Nephron progenitor cell (in vitro differentiated cells): ENCODE measurements around the gene KLC1.

Experiments used
- DNase-seq: peaks from one replicate; pipeline ENCODE4 v3.0.0; 2021
- H3K27ac Mint-ChIP-seq: 2 replicates; pipeline ENCODE4 v1.8.0; 2021; ENCODE audit warnings: mild to moderate bottlenecking, moderate library complexity, mixed read lengths
- H3K27me3 Mint-ChIP-seq: 2 replicates; pipeline ENCODE4 v1.8.0; 2021; ENCODE audit warnings: mild to moderate bottlenecking, low read depth, mixed read lengths; ENCODE audit not compliant: poor library complexity
- H3K36me3 Mint-ChIP-seq: 2 replicates; pipeline ENCODE4 v1.8.0; 2021; ENCODE audit warnings: low read depth, mixed read lengths
- H3K4me1 Mint-ChIP-seq: 2 replicates; pipeline ENCODE4 v1.8.0; 2021; ENCODE audit warnings: mixed read lengths
- H3K4me3 Mint-ChIP-seq: 2 replicates; pipeline ENCODE4 v1.8.0; 2021; ENCODE audit warnings: mild to moderate bottlenecking, moderate library complexity, mixed read lengths
- H3K9me3 Mint-ChIP-seq: 2 replicates; pipeline ENCODE4 v1.8.0; 2021; ENCODE audit warnings: mild to moderate bottlenecking, moderate library complexity, mixed read lengths
- TF ChIP-seq, protein P1 (sequence below): fragments of 200-600 bp; sonication (generic); IDR thresholded peaks from 2 replicates; pipeline ENCODE4 v1.5.0; 2021; ENCODE audit warnings: antibody characterized with exemption

The KLC1 gene

DNA sequence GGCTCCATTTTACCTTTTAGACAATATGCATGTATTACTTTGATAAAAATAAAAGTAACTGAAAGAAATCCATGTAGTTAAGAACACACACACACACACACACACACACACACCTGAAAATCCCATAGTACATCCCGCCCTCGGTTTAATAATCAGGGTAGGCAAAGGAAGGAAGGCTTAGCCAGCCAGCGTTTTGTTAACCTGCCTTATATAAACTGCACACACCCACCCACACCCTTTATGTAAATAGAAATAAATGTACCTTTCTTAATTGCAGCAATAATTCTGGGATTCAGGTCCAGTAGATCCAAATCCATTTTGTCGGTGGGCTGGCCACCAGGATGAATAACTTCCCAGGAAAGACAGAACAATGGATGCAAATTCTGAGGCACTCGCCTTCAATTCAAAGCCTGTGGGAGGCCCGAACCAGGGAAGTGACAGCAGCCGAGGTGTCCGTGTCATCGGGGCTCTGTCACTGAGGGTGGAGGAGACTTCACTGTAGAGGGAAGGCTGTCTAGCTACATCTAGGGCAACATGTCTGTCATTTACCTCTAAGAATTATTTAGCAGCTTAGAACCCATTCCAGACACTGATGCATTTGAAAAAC is 81.9 kb downstream of the KLC1 start:
- Mint-ChIP-seq H3K36me3 (peaks cover 19% of the 10 kb centered on the region), H3K27ac (peak overlapping the region; percentile 94)

DNA sequence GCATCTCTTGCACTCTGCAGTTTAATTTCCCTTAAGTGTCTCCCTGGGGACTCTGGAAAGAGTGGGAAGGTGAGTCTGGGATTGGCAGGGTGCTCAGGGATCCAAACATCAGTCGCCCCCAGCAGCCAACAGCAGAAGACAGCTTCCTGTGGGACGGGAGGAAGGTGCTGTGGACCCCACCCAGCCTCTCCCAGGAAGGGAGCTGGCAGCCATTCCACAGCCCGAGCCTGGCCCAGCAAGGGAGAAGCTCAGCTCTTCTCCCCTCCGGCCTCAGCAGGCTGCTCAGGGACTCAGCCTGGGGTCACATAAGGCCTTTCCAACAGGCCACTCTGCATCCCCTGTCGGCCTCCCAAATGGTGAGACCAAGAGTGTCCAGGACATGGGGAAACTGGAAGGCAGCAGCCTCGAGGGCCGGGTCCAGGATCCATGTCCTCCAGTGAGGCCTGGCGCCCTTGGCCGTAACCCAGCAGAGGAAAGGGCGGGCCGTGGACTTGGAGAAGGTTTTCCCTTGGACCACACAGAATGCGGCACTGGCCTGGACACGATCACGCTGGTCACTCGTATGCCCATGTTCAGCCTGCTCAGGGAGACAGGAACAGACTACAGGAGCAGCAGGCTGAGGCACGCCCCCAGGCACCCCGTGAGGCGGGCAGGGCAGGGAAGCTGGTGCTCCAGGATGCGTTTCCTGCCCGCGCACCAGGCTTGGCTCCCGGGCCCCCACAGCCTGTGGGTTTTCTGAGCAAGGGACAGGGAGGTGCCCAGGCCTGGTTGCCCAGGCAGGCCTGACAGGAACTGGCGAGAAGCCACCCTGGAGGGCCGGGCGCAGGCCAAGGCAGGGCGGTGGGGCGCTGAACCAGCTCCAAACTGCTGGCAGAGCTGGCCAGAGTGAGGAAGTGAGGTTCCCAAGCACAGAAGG is 82.8 kb downstream of the KLC1 start:
- H3K27ac Mint-ChIP-seq: peak overlapping the region; percentile 94
- TF ChIP-seq, protein P1, sequence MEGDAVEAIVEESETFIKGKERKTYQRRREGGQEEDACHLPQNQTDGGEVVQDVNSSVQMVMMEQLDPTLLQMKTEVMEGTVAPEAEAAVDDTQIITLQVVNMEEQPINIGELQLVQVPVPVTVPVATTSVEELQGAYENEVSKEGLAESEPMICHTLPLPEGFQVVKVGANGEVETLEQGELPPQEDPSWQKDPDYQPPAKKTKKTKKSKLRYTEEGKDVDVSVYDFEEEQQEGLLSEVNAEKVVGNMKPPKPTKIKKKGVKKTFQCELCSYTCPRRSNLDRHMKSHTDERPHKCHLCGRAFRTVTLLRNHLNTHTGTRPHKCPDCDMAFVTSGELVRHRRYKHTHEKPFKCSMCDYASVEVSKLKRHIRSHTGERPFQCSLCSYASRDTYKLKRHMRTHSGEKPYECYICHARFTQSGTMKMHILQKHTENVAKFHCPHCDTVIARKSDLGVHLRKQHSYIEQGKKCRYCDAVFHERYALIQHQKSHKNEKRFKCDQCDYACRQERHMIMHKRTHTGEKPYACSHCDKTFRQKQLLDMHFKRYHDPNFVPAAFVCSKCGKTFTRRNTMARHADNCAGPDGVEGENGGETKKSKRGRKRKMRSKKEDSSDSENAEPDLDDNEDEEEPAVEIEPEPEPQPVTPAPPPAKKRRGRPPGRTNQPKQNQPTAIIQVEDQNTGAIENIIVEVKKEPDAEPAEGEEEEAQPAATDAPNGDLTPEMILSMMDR: no peak
- H3K27me3 Mint-ChIP-seq: no peaks in the 10 kb centered on the region
- no peaks in the 10 kb centered on the region for H3K9me3 Mint-ChIP-seq
- peaks cover 38% of the 10 kb centered on the region for H3K4me1 Mint-ChIP-seq
- DNase-seq: no peak
- peaks cover 19% of the 10 kb centered on the region for H3K36me3 Mint-ChIP-seq
- H3K4me3 Mint-ChIP-seq: no peak overlapping the region

More for the DNA sequence above, 81.9 kb downstream of the KLC1 start:
- H3K9me3 Mint-ChIP-seq: no peaks in the 10 kb centered on the region
- DNase-seq: no peak
- H3K27me3 Mint-ChIP-seq: no peaks in the 10 kb centered on the region
- peaks cover 34% of the 10 kb centered on the region for H3K4me1 Mint-ChIP-seq
- TF ChIP-seq, protein P1: no peak
- no peak overlapping the region for H3K4me3 Mint-ChIP-seq

DNA sequence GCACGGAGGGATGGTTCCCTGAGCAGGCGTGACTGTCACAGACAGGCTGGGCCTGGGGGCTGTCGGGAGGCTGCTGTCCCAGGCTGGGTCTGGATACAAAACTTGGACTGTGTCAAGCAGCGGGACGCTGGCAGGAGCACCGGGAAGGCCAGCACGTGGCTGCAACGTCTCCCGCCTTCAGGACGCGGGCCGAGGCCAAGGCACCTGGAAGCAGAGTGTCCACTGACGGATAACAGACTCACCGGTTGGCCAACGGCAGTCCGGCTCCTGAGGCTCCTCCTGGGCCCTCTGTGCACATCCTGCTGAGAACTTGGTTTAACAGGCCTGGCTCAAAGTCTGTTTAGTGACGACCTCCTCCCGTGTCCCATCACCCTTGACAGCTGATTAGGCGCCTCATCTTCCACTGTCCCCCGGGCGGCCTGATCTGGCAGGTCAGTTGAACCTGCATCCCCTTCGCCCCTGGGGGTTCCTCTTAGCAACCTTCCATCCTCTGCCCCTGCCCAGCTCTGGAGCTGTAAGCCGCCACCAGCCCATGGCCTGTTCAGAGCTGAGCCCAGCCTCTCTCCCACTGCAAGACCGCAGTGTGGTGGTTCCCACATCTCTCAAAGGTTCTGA is 83.7 kb downstream of the KLC1 start:
- peaks cover 25% of the 10 kb centered on the region for H3K36me3 Mint-ChIP-seq
- TF ChIP-seq, protein P1: no peak
- H3K27me3 Mint-ChIP-seq: no peaks in the 10 kb centered on the region
- peak overlapping the region; percentile 98 for H3K27ac Mint-ChIP-seq
- no peaks in the 10 kb centered on the region for H3K9me3 Mint-ChIP-seq
- no peak overlapping the region for H3K4me3 Mint-ChIP-seq
- H3K4me1 Mint-ChIP-seq: peaks cover 48% of the 10 kb centered on the region
- no peak for DNase-seq

DNA sequence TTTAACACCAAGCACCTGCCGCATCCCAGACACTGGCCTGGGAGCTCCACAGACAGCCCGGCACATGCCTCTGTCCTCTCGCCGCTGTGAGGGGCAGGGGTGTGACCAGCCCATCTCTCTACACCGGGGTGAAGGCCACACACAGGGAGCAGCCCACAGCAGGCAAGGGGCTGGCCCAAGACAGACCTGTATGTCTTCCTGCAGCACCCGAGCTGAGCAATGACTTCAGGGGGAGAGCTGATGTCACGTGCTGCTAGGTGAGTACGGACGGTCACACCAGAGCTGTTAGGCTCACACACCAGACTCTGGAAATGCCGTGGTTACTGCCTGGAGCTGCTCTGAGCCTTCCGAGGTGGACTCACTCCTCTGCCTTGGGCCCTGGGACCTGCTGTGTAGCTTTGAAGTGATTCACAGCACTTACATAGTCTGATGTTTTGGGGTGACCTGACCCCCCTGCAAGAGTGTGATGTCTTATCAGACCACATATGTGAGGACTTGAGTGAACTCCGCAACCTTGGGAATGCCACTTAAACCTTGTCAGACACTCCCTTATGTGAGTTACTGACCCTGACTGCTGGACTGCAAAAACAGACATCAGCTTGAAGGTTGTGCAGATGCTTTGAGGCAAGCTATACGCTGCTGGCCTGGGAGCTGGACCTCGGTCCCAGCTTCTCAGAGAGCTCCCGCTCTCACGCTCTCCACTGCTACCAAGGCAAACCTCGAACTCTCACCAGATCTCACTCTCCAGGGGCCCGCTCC is 84.5 kb downstream of the KLC1 start:
- peak overlapping the region; percentile 87 for H3K4me3 Mint-ChIP-seq
- no peaks in the 10 kb centered on the region for H3K9me3 Mint-ChIP-seq
- TF ChIP-seq, protein P1: no peak
- H3K27me3 Mint-ChIP-seq: no peaks in the 10 kb centered on the region
- peaks cover 55% of the 10 kb centered on the region for H3K4me1 Mint-ChIP-seq
- no peak for DNase-seq
- peaks cover 25% of the 10 kb centered on the region for H3K36me3 Mint-ChIP-seq
- H3K27ac Mint-ChIP-seq: peak overlapping the region; percentile 98

DNA sequence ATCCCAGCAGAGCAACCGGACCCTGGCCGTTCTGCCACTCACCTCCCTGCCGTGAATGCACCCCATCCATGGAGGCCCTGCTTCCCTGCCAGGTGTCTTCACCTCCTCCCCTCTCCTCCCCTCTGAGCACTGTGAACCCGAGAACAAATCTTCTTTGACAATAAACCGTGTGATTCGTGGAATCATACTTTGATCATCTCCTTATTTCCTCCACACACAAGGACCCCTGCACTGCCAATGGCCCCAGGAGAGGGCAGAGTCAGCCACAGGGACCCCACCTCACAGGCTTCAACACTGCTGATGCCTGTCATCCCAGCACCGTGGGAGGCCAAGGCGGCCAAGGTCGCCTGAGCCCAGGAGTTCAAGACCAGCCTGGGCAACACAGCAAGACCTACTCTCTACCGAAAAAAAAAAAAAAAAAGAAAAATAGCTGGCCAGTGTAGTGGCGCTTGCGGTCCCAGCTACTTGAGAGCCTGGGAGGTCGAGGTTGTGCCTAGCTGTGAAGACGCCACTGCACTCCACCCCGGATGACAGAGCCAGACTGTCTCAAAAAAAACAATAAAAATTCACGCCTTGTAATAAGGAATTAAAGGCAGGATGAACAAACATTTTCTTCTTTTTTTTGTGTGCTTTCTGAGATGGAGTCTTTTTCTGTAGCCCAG is 85.2 kb downstream of the KLC1 start:
- Mint-ChIP-seq H3K4me3 (peak overlapping the region; percentile 87), H3K27me3 (no peaks in the 10 kb centered on the region), H3K36me3 (peaks cover 25% of the 10 kb centered on the region), H3K27ac (peak overlapping the region; percentile 98), H3K4me1 (peaks cover 62% of the 10 kb centered on the region), H3K9me3 (no peaks in the 10 kb centered on the region)
- no peak for DNase-seq
- TF ChIP-seq, protein P1: no peak
